Measurements from ENCODE around the gene ZNRF3.

DNA sequence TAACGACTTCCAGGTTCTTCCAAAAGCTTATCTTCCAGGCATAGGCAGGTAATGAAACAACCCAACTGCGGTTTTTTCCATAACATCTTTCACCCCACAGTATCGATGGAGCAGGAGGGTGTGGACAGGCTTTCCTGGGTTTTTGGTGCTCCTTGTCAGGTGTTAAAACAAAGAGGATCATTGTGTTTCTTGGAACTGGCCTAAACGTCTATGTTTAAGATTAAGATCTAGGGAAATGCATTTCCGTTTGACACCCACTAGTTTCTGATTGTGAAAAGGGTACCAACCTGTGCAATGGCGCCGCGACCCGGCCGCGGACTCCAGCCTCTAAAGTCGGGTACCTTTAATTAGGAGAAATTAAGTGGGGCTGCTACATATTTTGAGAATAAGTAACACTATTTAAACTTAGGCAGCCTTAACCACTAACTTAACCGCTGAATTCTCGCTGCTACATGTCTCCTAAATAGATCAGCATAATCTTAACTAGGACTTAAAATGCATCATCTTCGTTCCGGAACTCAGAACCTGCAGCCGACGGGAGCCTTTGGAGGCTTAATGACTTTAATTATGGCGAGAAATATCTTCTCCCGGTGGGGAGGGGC lies 146.7 kb downstream of the ZNRF3 start:
- TF ChIP-seq CTCF (IDR thresholded peaks at IDR 0.05): no peak
- no peak for TF ChIP-seq EP300 (IDR thresholded peaks at IDR 0.05)
- TF ChIP-seq POLR2A (IDR thresholded peaks at IDR 0.05): no peak
